NOMO-1 (cell line): Measurements from ENCODE around the gene CYBRD1.
"Not testable (repeated sequence)": the region's sequence is repeated elsewhere in the genome, so short reads cannot be mapped to it uniquely, and the experiment has no call there.

Experiments used
- DNase-seq, 2 experiments: peaks; one replicate each; lab custom pipeline; 2025; ENCODE audit not compliant: unreplicated experiment in 2 of 2; lab: John Stamatoyannopoulos, UW

CYBRD1 gene

GRCh38 chr2:171522052-171522787 is at the start of gene CYBRD1:
Gene CYBRD1, plus strand, starts transcription at chr2:171522474. Its CDS starts 72 bp downstream, at chr2:171522546.
- peak; percentile 60 to 68 for DNase-seq

DNA sequence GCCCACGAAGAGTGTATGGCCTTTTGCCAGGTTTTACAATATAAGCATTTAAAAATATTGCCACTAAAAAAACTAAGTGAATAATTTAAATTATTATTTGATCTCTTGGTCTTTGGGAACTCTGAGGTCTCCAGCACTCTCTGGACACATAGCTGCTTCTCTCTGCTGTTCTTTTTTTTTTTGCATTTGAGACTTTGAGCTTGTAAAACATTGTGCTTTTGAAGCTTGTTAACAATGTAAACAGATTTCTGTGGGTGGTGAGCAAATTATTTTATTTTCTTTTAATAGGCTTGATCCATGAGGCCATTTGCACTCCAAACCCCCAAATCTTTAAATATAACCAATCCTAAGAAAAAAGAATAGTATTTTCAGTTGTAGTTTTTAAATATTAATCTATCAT is 46.3 kb upstream of the CYBRD1 start:
- DNase-seq = no peak

DNA sequence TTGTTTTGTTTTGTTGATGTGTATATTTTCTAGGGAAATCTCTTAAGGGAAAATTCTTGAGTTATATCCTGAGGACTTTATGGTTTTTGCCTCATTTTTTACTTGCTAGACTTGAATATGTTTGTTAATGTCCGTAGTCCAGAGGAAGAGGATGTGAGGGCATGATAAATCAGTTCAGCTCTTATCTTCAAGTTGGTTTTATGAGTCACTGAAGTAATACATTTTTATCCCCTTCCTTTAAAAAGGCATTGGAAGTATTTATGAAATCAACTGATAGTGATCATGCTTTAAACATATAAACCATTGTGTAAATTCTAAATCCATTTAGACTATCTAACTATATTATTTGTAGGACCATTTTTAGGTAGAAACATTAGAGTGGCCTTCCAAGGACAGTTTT is 43.9 kb upstream of the CYBRD1 start:
- DNase-seq = no peak

GRCh38 chr2:171479154-171479814 is 43.0 kb upstream of the CYBRD1 start:
- no peak for DNase-seq

DNA sequence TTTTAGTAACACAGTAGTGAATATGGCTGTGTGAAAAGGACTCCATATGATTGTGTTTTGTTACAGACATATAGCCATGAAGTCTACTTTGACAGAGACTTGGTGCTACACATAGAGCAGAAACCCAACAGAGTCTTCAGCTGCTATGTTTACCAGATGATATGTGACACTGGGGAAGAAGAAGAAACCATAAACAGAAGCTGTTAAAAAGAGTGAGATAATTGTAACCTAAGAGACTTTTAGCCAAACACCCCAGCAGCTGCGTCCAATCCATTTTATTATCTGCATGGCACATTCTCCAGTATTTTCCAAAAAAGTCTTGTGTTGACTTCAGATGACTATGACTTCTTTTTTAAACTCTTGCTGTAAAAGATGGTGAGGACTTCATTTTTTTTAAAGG is 41.4 kb upstream of the CYBRD1 start:
- DNase-seq = no peak

- DNase-seq = no peak
Observed at GRCh38 chr2:171482308-171482707, 40.0 kb upstream of the CYBRD1 start.

GRCh38 chr2:171482877-171483276 is 39.4 kb upstream of the CYBRD1 start:
- DNase-seq = no peak

DNA sequence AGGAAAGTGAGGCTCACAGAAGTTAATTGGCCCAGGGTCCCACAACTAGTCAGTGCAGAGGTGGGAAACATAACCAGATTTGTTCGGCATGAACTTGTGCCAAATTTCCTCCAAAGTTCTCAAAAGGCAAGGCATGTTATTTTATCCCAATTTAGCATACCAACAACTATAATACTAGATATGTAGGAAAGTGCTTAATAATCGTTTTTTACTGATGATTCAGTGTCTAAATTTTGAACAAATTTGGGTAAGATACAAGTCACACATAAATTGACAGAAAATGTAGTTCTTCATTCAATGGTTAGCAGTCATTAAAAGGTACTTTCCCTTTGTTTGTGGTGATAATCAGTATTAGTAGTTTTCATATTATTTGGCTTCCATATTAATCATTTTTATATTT is 38.5 kb upstream of the CYBRD1 start:
- no peak for DNase-seq

DNA sequence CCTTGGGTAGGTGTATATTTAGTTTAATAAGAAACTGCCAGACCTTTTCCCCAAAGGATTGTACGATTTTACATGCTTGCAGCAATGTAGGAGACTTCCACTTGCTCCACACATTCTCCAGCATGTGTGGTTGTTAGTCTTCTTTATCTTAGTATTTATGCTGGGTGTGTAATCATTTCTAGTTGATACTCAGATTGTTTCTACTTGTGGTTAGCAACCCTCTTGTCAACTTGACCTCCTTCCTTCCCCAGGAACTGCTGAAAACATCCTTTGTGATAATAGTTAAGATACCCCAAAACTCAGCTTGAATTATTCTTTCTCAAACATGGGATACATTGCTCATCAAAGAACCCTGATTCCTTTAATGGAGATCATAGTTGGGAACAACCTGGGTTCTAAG is 37.2 kb upstream of the CYBRD1 start:
- no peak for DNase-seq

DNA sequence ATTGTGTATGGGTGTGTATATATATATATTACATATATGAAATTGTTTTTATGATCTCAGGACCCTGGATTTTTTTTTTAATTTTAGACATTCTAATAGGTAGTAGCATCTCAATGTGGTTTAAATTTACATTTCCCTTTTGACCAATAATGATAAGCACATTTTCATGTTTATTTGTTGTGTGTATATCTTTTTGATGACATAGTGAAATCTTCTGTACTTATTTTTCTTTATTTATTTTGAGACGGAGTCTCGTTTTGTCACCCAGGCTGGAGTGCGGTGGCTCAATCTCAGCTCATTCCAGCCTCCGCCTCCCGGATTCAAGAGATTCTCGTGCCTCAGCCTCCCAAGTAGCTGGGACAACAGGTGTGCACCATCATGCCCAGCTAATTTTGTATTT is 35.1 kb upstream of the CYBRD1 start:
- no peak for DNase-seq

- no peak for DNase-seq
Observed at GRCh38 chr2:171487803-171488259, 34.4 kb upstream of the CYBRD1 start.

- DNase-seq = no peak
Observed at GRCh38 chr2:171490577-171490976, 31.7 kb upstream of the CYBRD1 start.

DNA sequence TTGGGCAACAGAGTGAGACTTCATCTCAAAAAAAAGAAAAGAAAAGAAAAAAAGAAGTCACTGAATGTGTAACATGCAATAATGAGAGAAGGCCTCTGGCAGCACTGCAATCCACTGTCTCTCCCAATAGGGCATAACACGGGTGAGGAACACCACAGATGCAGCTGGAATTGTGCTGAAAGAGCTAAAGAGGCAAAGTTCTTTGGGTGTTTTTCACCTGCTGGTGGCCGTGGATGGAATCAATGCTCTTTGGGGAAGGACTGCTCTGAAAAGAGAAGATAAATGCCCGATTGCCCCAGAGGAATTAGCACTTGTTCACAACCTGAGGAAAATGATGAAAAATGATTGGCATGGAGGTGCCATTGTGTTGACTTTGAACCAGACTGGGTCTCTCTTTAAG is 31.0 kb upstream of the CYBRD1 start:
- DNase-seq = no peak

DNA sequence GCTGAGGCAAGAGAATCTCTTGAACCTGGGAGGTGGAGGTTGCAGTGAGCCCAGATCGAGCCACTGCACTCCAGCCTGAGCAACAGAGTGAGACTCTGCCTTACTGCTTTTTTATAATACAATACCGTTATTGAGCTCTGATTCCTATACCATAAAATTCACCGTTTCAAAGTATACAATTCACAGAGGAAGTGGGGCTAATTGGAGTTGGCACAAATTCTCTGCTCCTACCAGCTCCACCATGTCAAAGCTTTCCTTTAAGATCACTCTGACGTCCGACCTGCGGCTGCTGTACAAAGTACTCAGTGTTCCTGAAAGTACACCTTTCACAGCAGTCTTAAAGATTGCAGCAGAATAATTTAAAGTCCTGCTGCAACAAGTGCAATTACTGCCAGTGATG is 29.6 kb upstream of the CYBRD1 start:
- DNase-seq = no peak

GRCh38 chr2:171497664-171498063 is 24.6 kb upstream of the CYBRD1 start:
- DNase-seq = not testable (repeated sequence)

DNA sequence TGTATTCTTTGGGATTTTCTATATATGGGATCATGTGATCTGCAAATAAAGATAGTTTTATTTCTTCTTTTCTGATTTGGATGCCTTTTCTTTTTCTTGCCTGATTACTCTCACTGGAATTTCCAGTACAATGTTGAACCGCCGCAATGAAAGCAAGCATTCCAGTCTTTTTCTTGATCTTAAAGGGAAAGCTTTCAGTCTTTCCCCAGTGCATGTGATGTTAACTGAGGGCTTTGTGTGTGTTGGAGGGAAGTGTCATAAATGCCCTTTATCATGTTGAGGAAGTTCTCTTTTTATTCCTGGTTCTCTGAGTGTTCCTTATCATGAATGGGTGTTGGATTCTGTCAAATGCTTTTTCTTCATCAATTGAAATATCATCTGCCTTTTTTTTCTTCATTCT is 16.9 kb upstream of the CYBRD1 start:
- DNase-seq = no peak

- no peak for DNase-seq
Observed at GRCh38 chr2:171509945-171510731, 12.1 kb upstream of the CYBRD1 start.

DNA sequence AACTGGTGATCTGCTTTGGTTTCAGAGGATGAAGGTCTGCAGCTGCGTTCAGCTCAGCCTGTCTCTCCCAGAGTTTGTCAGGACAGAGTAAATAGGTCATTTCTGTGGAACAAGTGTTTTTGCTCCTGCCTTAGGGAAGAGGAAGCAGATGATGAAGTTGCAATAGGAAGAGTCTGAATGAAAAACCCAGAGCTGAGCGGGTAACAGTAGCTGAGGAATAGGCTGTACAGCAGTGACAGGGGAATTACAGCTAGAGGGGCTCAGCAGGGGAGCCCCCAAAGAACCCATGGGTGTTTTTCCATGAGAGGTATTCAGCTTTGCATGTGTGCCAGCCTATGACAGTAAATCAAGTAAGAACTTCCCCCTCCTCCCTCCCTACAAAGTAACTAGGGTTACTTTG is 10.3 kb upstream of the CYBRD1 start:
- peak in 1 of 2 experiments; percentile 10 for DNase-seq

DNA sequence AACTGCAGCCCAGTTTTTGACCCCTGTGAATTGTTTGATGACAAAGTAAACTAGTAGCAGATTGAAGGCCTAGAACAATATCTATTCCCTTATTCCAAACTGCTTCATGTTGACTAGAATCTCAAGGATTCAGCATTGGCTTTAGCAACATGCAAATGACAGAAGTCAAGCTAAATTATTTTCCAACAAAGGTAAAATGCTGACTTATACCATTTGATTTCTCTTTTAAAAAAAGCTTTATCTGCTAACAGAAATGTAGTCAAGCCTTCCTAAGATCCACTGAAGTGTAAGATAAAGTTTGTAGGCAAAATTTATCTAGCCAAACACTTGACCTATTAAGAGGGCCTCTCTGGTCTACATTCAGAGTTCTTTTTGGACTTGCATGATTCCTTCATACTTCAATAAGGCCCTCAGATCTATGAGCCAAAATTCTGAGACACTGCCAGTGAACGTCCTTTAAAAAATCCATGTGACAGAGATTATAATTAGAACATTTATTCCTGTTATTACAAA is 9.5 kb upstream of the CYBRD1 start:
- no peak for DNase-seq

GRCh38 chr2:171513719-171514160 is 8.5 kb upstream of the CYBRD1 start:
- peak in 1 of 2 experiments; percentile 47 for DNase-seq

DNA sequence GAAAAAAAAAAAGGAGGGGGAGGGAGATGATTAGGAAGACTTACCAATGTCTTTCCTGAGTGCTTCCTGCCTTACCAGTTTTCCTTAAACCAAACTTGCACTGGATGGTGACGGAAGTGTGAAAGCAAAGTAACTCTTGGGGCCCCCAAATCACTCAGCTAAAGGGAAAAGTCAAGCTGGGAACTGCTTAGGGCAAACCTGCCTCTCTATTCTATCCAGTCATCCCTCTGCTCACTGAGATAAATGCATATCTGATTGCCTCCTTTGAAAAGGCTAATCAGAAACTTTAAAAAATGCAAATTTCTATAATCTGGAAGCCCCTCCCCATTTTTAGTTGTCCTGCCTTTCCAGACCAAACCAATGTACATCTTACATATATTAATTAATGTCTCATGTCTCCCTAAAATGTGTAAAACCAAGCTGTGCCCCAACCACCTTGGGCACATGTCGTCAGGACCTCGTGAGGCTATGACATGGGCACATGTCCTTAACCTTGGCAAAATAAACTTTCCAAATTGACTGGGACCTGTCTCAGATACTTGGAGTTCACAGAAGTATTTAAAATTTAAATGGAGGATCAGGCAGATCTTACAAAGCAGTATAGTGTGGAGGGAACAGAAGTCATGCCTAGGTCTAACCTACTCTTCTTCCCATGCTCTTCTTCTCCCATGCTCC is 7.2 kb upstream of the CYBRD1 start:
- no peak for DNase-seq
